ENCODE data around the gene IGFBP2.

DNA sequence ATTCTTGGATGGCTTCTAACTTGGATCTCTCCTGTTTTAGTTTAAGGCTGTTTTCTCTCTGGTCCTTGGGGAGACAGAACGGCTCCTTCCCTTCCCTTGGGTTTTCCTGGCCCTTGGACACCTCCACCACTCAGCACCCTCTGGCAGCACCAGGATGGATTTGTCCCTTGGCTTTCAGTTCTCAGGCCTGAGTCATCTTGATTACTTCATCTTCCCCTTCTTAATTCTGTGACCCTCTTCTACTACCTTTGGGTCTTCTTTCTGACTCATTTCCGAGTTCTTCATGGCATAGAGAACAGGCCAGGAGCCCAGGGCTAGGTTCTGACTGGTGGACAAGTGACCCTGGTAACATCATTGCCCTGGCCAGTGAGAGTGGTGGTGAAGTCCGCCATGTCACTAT, 14.9 kb downstream of the IGFBP2 start:
- TF ChIP-seq, protein P1, sequence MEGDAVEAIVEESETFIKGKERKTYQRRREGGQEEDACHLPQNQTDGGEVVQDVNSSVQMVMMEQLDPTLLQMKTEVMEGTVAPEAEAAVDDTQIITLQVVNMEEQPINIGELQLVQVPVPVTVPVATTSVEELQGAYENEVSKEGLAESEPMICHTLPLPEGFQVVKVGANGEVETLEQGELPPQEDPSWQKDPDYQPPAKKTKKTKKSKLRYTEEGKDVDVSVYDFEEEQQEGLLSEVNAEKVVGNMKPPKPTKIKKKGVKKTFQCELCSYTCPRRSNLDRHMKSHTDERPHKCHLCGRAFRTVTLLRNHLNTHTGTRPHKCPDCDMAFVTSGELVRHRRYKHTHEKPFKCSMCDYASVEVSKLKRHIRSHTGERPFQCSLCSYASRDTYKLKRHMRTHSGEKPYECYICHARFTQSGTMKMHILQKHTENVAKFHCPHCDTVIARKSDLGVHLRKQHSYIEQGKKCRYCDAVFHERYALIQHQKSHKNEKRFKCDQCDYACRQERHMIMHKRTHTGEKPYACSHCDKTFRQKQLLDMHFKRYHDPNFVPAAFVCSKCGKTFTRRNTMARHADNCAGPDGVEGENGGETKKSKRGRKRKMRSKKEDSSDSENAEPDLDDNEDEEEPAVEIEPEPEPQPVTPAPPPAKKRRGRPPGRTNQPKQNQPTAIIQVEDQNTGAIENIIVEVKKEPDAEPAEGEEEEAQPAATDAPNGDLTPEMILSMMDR (conservative IDR thresholded peaks at IDR 0.05; ENCODE audit: low read depth in 2 of 2), result no peak
- TF ChIP-seq EZH2 (IDR thresholded peaks at IDR 0.05; ENCODE audit: low read depth, unreplicated experiment) (no peak), POLR2AphosphoS5 (IDR thresholded peaks at IDR 0.05; ENCODE audit: low read depth) (no peak), JUNB (IDR thresholded peaks at IDR 0.05; ENCODE audit: unreplicated experiment) (no peak), EZH2phosphoT487 (IDR thresholded peaks at IDR 0.05; ENCODE audit: unreplicated experiment) (no peak)
- TF ChIP-seq, protein P2, sequence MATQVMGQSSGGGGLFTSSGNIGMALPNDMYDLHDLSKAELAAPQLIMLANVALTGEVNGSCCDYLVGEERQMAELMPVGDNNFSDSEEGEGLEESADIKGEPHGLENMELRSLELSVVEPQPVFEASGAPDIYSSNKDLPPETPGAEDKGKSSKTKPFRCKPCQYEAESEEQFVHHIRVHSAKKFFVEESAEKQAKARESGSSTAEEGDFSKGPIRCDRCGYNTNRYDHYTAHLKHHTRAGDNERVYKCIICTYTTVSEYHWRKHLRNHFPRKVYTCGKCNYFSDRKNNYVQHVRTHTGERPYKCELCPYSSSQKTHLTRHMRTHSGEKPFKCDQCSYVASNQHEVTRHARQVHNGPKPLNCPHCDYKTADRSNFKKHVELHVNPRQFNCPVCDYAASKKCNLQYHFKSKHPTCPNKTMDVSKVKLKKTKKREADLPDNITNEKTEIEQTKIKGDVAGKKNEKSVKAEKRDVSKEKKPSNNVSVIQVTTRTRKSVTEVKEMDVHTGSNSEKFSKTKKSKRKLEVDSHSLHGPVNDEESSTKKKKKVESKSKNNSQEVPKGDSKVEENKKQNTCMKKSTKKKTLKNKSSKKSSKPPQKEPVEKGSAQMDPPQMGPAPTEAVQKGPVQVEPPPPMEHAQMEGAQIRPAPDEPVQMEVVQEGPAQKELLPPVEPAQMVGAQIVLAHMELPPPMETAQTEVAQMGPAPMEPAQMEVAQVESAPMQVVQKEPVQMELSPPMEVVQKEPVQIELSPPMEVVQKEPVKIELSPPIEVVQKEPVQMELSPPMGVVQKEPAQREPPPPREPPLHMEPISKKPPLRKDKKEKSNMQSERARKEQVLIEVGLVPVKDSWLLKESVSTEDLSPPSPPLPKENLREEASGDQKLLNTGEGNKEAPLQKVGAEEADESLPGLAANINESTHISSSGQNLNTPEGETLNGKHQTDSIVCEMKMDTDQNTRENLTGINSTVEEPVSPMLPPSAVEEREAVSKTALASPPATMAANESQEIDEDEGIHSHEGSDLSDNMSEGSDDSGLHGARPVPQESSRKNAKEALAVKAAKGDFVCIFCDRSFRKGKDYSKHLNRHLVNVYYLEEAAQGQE (IDR thresholded peaks at IDR 0.05; ENCODE audit: unreplicated experiment), result no peak
